ENCODE results near the gene OR51M1. TPM values are rescaled to one million over a fixed set of nuclear protein-coding genes. Genes with fewer than 3 reads are reported as not detected.

Gene OR51M1
- total RNA-seq, 4 donors from 2014 or later = not detected

DNA sequence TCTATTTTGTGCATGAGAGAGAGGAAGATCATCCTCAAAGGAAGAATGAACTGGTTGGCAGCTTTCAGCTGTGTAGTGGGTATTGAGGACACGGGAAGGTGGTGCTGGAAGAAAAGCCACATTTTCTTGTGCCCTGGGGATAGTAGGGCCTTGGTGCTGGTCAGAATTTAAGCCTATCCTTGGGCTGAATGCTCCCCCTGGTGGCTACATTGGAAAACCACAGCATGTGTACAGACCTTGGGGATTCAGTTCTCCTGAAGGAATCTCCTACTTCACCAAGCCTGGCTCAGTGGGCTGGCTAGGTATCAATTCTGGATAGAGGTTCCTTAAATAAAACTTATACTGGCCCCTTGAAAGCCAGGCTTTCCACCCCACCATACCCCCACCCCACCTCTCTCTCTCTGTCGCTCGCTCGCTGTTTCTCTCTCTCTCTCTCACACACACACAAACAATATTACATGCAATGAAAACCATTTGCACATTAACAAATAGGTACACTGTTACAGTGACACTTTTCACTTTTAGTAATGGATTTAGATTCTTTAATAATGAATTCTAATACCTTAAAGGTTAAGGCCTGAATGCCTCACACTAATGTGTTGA is 2.8 kb upstream of the OR51M1 start:
- no peak for DNase-seq (ENCODE audit: low spot score in 2 of 2)
- intact Hi-C loops (cut with DNase I; ENCODE audit: low total_unique reads) = no loop called here
- 65 to 72% methylated on average over 4 of the region's 4 CpGs for WGBS, 2 donors
- no peak for TF ChIP-seq POLR2A (IDR thresholded peaks at IDR 0.05)
- TF ChIP-seq, protein P1, sequence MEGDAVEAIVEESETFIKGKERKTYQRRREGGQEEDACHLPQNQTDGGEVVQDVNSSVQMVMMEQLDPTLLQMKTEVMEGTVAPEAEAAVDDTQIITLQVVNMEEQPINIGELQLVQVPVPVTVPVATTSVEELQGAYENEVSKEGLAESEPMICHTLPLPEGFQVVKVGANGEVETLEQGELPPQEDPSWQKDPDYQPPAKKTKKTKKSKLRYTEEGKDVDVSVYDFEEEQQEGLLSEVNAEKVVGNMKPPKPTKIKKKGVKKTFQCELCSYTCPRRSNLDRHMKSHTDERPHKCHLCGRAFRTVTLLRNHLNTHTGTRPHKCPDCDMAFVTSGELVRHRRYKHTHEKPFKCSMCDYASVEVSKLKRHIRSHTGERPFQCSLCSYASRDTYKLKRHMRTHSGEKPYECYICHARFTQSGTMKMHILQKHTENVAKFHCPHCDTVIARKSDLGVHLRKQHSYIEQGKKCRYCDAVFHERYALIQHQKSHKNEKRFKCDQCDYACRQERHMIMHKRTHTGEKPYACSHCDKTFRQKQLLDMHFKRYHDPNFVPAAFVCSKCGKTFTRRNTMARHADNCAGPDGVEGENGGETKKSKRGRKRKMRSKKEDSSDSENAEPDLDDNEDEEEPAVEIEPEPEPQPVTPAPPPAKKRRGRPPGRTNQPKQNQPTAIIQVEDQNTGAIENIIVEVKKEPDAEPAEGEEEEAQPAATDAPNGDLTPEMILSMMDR (IDR thresholded peaks at IDR 0.05) = no peak
- no peak overlapping the region for H3K4me3 ChIP-seq (ENCODE audit: low read depth, poor library complexity, severe bottlenecking)

DNA sequence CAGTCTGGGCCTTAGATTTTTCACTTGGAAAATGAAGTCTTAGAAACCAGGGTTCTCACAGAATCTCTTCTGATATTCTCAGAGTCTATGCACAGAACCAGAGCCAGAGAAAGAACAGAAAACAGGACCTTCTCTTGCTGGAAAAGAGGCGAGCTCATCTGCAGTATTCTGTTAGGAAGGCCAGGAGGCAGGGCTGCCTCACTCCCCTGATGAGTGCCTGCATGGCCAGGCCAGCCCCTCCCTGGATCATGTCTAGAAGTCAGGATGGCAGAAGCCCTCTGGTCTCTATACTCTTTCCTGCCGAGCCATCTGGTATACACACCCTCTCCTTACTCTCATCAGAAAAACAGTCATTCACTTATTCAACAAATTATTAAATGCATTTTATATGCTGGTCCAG is 723 bp downstream of the OR51M1 start:
- intact Hi-C loops (cut with DNase I; ENCODE audit: low total_unique reads) = no loop called here
- H3K4me3 ChIP-seq (ENCODE audit: low read depth, poor library complexity, severe bottlenecking) = no peak overlapping the region
- TF ChIP-seq, protein P1 (IDR thresholded peaks at IDR 0.05) = no peak
- TF ChIP-seq POLR2A (IDR thresholded peaks at IDR 0.05) = no peak
- 62 to 64% methylated on average over 2 of the region's 2 CpGs for WGBS, 2 donors
- no peak for DNase-seq (ENCODE audit: low spot score in 2 of 2)

DNA sequence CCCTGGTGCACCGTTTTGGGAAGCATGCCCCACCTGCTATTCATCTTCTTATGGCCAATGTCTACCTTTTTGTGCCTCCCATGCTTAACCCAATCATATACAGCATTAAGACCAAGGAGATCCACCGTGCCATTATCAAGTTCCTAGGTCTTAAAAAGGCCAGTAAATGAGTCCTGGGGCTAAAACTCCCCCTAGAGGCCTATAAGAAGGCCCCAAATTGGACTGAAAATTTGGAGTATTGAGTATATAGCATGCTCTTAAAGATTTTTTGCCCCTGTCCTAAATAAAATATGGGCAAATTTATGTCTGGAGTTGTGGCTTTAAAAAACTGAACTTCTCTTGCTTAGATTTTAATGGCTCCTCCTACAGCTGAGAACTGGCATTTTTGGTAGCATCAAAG is 6.6 kb downstream of the OR51M1 start:
- intact Hi-C loops (cut with DNase I; ENCODE audit: low total_unique reads) = no loop called here
- 74 to 83% methylated on average over 2 of the region's 2 CpGs for WGBS, 2 donors
- TF ChIP-seq, protein P1 (IDR thresholded peaks at IDR 0.05) = no peak
- no peak for TF ChIP-seq POLR2A (IDR thresholded peaks at IDR 0.05)
- DNase-seq (ENCODE audit: low spot score in 2 of 2) = no peak
- H3K4me3 ChIP-seq (ENCODE audit: low read depth, poor library complexity, severe bottlenecking) = no peak overlapping the region

DNA sequence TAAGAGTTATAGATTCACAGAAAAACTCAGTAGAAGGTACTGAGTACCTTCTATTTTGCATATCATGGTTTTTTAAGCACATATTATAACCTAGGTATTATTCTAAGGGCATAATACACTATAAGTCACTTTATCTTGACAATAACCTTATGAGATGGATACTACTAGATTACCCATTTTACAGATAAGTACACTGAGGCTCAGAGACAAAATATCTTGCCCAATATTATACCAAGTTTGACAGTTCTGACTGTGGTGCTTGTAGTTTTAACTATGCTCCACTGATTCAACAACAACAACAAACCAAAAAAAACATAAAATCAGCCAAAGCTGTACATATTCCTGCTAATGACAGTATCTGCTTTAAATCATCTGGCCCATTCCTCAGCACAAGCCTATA is 10.5 kb downstream of the OR51M1 start:
- no peak for TF ChIP-seq POLR2A (IDR thresholded peaks at IDR 0.05)
- TF ChIP-seq, protein P1 (IDR thresholded peaks at IDR 0.05) = no peak
- intact Hi-C loops (cut with DNase I; ENCODE audit: low total_unique reads) = no loop called here
- H3K4me3 ChIP-seq (ENCODE audit: low read depth, poor library complexity, severe bottlenecking) = no peak overlapping the region
- DNase-seq (ENCODE audit: low spot score in 2 of 2) = no peak

DNA sequence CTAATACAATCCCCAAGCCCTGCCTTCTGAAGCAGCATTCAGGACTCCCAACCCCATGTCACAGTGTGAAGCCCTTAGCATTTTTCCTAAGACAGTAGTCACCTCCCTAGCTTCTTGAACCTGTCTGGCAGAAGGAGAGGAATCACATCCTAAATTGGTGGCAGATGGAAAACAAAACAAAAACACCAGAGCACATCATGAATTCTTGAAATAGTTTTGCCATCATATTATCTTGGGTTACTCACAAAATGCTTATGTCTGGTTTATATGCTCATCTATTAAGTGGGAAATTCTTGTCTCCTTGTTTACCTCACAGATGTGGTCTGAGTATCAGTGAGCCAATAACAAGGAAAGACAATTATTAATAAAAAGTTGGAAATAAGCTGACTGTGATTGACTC is 15.3 kb downstream of the OR51M1 start:
- DNase-seq (ENCODE audit: low spot score in 2 of 2) = no peak

DNA sequence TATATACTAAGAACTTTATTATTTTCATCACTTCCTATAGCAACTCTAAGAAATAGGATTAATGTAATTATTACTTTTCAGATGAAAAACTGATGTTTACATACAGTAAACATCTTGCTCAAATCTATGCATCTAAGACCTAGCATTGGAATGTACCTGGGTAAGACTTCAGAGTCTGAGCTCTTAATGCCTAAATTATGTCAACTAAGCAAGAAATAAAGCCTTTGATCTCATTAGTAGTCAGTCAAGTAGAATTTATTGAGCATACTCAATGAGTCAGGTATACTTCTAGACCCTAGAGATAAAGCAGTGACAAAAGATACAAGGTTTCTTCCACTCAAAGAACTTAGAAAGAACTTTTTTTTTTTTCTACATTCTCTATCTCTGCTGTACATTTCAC is 21.6 kb downstream of the OR51M1 start:
- no peak for DNase-seq (ENCODE audit: low spot score in 2 of 2)
- no peak for TF ChIP-seq POLR2A (IDR thresholded peaks at IDR 0.05)
- TF ChIP-seq, protein P1 (IDR thresholded peaks at IDR 0.05) = no peak
- intact Hi-C loops (cut with DNase I; ENCODE audit: low total_unique reads) = no loop called here
- no peak overlapping the region for H3K4me3 ChIP-seq (ENCODE audit: low read depth, poor library complexity, severe bottlenecking)

More for the DNA sequence above, 15.3 kb downstream of the OR51M1 start:
- intact Hi-C loops (cut with DNase I; ENCODE audit: low total_unique reads) = no loop called here
- TF ChIP-seq, protein P1 (IDR thresholded peaks at IDR 0.05) = no peak
- no peak for TF ChIP-seq POLR2A (IDR thresholded peaks at IDR 0.05)
- H3K4me3 ChIP-seq (ENCODE audit: low read depth, poor library complexity, severe bottlenecking) = no peak overlapping the region

Measured in lower leg skin (tissue), 4 donors.